GM12891 (cell line): ENCODE data around the gene RAB11FIP2.

Experiments
- DNase-seq: peaks from one replicate; pipeline ENCODE4 v3.0.0; 2011; ENCODE audit warnings: low spot score; ENCODE audit not compliant: insufficient read length
- FAIRE-seq: peaks from 2 replicates; lab custom pipeline; 2011; peaks lifted over from hg19 to GRCh38; lab: Jason Lieb, UNC
- PAX5 ChIP-seq: IDR thresholded peaks from 2 replicates; pipeline ENCODE4 v1.6.1; 2011; ENCODE audit warnings: low read length, moderate library complexity, mild to moderate bottlenecking; ENCODE audit not compliant: insufficient read depth, severe bottlenecking
- POLR2A ChIP-seq: IDR thresholded peaks from 2 replicates; pipeline ENCODE4 v1.6.1; 2011; ENCODE audit warnings: low read depth, low read length, control low read depth
- POLR2AphosphoS5 ChIP-seq: IDR thresholded peaks from 2 replicates; pipeline ENCODE4 v1.6.1; 2011; ENCODE audit warnings: low read depth, low read length, control low read depth
- POU2F2 ChIP-seq: IDR thresholded peaks from 2 replicates; pipeline ENCODE4 v1.6.1; 2011; ENCODE audit warnings: low read depth, mild to moderate bottlenecking, control low read depth, low read length, moderate library complexity
- SPI1 ChIP-seq: IDR thresholded peaks from 2 replicates; pipeline ENCODE4 v1.6.1; 2011; ENCODE audit warnings: low read depth, low read length, control low read depth
- TAF1 ChIP-seq: IDR thresholded peaks from 2 replicates; pipeline ENCODE4 v1.6.1; 2011; ENCODE audit warnings: low read depth, low read length, control low read depth

The RAB11FIP2 gene

DNA sequence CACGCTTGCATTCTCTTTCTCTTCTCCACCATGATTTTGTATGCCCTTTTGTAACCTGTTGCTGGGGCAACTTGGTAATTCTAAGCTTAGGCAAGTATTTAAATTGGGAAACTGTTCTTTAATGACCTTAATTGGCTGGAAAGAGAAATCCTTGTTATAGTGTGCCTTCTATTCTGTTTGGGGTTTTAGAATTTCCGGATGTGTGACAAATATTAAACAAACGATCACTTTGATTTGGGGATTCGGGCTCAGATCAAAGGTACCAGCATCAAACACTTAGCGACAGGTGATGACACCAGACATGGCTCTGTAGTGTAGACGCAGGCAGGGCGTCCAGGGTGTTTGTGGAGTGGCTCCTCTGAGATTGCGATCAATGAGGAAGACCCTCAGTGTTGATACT is 55.0 kb downstream of the RAB11FIP2 start:
- TF ChIP-seq POLR2AphosphoS5 (no peak), TAF1 (no peak), POU2F2 (no peak), SPI1 (no peak), PAX5 (no peak), POLR2A (no peak)
- no peak for DNase-seq
- FAIRE-seq = no peak

DNA sequence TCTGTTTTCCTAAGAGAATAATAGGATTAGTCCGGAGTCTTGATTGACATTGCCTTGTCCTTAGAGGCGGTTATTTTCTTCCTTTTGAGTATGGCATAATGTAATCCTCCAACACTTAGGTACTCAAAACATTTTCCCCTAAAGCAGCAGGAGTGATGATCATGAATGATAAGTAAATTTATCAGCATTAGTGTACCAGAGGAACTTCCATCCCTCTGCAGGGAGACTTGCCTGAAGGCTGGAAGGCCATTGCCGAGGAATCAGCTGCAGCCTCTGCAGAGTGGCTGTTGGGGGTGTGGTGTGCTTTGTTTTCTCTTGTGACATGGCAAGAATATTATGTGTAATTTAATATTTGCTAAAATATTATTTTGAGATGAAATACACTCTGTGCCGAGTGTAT is 56.8 kb downstream of the RAB11FIP2 start:
- DNase-seq (no peak), FAIRE-seq (no peak)
- TF ChIP-seq POLR2A (no peak), SPI1 (no peak), POU2F2 (no peak), PAX5 (no peak), TAF1 (no peak), POLR2AphosphoS5 (no peak)

DNA sequence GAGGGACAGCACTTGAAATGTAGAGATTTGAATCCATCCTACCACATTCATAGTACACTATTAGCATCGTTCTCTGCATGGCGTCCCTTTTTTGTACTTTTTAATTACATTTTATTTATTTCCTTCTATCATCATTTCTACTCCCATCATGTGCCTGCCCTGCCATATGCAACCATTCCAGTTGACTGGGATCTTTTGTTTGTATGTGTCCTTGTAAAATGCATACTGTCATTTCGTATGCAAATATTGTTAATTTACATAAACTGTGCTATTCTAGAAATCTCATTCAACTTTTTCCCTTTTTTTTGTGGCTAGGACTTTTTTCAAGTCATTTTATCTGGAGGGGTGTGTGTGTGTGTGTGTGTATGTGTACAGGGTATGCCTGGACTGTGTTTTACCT is 57.9 kb downstream of the RAB11FIP2 start:
- no peak for TF ChIP-seq PAX5
- TF ChIP-seq TAF1 = no peak
- TF ChIP-seq SPI1 = no peak
- no peak for TF ChIP-seq POLR2AphosphoS5
- TF ChIP-seq POLR2A = no peak
- TF ChIP-seq POU2F2 = no peak
- DNase-seq (no peak), FAIRE-seq (no peak)

DNA sequence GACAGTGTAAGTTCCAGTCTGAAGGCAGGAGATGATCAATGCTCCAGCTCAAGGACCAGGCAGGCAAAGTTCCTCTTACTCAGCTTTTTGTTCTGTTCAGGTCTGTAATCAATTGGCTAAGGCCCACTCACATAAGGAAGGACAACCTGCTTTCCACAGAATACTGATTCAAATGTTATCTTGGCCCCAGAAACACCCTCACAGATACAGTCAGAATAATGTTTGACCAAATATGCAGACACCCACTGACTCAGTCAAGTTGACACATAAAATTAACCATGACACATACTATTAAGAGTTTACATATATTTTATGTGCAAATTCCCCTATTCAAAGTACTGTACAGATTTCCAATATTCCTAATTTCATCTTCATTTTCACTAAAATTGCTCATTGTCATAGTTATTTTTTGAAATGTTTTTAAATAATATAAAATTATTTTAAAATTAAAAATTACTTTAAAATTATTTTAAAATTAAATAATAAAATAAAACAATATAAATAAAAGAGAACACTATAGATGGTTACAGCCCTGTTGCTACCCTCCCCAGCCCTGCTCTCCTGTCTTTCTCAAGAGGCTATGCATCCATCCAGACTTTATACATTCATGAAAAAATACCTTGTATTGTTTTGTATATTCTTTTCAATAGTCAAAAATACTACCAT is 59.4 kb downstream of the RAB11FIP2 start:
- FAIRE-seq (no peak), DNase-seq (no peak)
- TF ChIP-seq PAX5 = no peak
- TF ChIP-seq SPI1 = no peak
- TF ChIP-seq POLR2A = no peak
- TF ChIP-seq POLR2AphosphoS5 = no peak

DNA sequence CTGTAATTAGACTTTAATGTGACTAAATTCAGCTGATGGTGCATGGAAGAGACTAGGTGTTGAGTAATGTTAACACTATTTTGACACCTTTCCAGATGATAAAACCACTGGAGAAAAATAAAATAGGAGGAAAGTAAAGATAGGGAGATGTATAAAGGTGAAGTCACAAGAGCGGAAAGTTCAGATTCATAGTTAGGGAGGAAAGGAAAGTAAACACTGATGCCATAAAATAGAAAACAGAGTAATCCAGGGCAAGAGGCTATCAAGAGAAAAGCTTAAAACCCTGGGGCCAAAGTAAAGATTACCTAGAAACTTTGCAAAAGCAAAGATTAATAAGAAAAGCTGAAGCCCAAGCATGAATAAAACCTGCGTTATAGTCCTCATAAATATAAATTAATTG is 62.8 kb downstream of the RAB11FIP2 start:
- FAIRE-seq = no peak
- TF ChIP-seq POLR2AphosphoS5 = no peak
- TF ChIP-seq POU2F2 = no peak
- TF ChIP-seq SPI1 = no peak
- no peak for TF ChIP-seq POLR2A
- no peak for TF ChIP-seq TAF1
- TF ChIP-seq PAX5 = no peak
- no peak for DNase-seq

DNA sequence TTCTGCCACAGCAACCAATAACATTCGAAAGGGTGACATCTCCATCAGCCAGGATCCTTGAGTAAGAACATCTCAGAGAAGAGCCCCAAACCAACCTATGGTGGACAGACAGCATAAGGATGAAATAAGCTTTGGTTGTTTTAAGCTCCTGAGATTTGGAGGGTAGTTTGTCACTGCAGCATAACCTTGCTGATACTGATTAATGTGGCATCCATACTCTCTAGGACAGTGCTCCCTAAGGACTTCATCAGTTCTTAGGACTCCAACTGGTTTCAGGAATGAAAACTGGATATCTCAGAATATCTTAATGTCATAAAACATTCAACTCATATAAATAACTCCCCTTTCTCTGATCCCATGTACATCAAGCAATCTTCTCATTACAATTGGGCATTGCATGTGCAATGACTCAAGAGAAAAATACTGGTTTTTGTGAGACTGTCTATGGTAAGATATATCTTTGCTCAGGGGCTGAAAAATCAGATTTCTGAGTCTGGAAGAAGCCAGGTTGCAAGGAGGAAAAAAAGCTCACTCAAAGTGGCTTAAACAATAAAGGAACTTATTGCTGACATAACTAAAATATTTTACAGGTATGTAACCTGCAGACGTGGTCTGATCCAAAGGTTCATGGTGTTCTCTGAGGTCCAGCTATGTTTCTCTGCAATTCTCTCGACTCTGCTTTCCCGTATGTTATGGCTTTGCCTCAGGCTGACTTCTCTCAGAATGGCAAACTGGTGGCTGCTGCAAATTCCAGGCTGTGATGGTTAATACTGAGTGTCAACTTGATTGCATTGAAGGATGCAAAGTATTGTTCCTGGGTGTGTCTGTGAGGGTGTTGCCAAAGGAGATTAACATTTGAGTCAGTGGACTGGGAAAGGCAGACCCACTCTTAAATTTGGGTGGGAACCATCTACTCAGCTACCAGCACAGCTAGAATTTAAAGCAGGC is 65.7 kb downstream of the RAB11FIP2 start:
- FAIRE-seq = no peak

DNA sequence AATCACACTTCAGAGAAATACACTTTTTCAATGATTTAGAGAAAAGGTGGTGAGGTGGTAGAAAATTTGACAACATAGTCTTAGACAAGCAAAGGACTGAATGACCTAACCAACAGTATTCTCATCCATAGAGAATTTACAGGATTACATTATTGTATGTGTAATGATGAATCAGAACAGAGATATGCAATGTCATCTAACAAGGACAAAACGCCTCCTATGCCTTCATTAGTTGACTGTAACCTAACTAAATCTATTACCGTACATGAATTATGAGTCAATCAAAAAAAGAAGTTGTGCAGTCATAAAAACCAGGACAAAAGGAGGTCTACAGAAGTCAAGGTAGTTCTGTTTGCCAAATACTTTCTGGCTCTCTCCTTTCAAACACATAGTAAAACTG is 66.5 kb downstream of the RAB11FIP2 start:
- TF ChIP-seq PAX5 (no peak), POLR2A (no peak), POU2F2 (no peak), SPI1 (no peak), TAF1 (no peak)
- DNase-seq (no peak), FAIRE-seq (no peak)

More for the DNA sequence above, 65.7 kb downstream of the RAB11FIP2 start:
- no peak for DNase-seq
- no peak for TF ChIP-seq POU2F2
- no peak for TF ChIP-seq PAX5
- no peak for TF ChIP-seq TAF1
- TF ChIP-seq POLR2AphosphoS5 = no peak
- no peak for TF ChIP-seq SPI1

DNA sequence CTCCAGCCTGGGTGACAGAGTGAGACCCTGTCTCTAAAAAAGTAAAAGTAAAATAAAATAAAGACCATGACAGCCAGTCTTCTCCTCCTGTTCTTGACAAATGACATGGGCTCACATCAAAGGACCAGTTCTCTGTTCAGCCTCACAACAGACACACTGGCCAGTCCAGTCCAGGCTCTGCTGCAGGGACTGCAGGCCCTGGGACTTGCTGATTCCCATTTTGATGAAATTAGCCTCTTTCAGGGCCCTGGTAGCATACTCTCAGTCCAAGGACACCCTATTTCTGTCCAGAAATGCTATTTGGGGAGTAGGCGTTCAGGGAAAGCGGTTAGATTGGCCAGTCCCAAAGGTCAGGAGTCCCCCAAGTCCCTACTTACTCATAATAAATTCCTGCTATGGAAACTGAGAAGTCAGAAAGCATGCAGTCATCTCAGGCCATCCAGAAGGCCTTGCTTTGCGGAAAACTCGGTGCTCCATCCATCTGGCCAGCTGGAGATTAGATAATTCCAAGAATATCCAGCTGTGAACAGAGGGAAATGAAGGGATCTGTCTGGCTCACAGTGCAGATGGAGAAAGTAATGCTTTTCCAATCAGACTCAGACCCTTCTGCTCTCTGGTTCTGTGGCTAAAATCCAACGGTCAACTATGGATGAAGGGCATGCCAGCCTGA is 74.4 kb downstream of the RAB11FIP2 start:
- TF ChIP-seq TAF1 (no peak), POU2F2 (no peak), PAX5 (no peak), POLR2A (no peak), POLR2AphosphoS5 (no peak), SPI1 (no peak)
- DNase-seq (no peak), FAIRE-seq (no peak)

DNA sequence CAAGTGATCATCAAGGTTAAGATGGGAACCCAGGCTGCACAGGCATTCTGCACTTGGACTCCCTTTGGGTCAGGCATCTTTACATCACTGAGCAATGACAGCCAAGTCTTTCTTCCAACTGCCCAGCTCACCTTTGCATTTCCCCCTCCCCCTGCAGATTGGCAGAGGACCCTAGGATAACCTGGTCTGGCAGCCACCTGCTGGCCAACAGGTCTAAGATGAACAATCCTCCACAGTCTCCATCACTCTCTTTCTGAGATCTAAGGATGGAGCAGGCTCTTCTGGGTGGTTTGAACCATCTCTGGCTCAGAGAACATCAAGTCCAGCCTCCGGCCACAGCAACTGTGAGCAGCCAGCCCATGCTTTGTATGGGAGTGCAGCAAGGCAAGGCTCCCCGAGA is 75.8 kb downstream of the RAB11FIP2 start:
- TF ChIP-seq SPI1 (no peak), TAF1 (no peak), POLR2AphosphoS5 (no peak), POLR2A (no peak), POU2F2 (no peak), PAX5 (no peak)
- DNase-seq (no peak), FAIRE-seq (no peak)
